Measurements from ENCODE around the gene GANAB. TPM values are rescaled to one million over a fixed set of nuclear protein-coding genes. Genes with fewer than 3 reads are reported as not detected.

GANAB gene
- total RNA-seq (2022; extraction: Qiagen RNA extraction; ENCODE audit: low read depth) = 260 to 286 TPM (median 272 TPM) in 5 replicates

DNA sequence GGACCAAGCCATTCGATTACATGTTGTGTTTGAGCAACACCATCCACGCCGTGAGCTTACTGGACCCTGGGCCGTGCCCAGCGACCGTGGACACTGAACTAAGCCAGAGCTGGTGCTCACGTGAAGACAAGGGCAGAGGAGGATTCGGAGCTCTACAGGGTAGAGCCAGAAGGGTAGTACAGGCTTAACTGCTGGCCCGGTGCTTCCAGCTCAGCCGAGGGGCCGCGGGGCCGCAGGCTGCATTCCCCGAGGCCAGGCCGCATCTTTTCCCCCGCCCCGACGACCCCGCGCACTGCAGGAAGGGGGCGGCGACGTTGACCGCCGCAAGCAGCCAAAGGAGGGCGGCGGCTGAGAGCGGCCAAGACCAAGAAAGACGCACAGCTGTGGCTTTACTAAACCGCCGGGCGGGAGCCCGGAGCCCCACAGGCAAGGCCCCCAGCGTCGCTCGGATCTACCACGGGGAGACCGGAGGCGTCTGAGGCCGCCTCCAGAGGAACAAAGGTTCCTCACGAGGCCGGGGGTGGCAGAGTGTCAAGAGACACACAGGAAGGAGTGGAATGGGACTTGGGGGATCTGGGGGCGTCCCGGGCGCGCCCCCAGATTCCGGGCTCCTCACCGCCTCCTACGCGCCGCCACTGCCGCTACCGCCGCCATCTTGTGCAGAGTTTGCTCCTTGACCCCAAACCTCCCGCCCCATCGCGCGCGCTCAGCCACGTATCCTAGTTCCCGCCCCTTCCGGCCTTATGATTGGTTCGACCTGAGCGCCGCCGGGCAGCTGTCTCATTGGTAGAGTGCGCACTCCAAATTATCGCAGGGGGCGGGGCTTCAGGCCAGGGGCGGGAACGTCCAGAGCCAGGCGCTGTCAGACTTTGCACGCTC lies at the start of gene GANAB:
TSS of gene GANAB (minus strand) at position 668 of the 879 bp plus-strand sequence. CDS start at position 654, 14 bp downstream.

DNA sequence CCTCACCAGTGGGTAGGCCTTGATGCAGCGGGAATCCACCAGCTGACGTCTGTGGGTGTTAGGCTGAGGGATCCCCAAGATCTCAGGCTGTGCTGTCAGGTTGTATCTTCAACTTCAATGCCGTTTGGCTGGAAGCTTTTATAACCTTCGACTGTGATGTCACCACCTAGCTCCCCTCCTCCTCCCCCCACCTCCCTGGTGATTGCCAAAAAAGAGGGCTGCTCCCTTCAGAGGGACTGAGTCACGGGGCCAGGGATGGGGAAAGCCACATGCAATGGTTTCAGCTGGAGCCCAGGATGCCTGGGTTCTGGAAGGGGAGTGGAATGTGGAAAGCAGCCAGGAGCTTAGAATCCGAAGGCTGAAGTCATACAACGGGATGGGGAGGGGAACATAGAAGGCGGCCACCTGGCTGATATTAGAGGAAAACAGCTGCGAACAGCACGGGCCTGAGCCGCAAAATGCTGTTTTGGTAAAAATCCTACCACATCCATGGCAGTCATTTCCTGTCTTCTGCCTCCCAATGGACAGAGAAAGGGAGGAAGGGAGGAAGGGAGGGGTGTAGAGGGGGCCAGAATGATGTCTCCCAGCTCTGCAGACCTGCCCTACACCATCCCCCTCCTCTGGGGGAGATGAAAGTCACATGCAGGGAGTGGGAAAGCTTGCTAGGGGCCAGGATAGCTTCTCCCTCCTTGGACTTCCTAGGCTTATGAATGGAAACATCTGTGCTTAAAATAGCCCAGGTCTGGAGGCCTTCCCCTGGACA lies 43.2 kb upstream of the GANAB start, which contains the start of gene LRRN4CL:
TSS of gene LRRN4CL (minus strand) at position 110 of the 763 bp plus-strand sequence. CDS start 1,022 bp downstream, outside the sequence.

DNA sequence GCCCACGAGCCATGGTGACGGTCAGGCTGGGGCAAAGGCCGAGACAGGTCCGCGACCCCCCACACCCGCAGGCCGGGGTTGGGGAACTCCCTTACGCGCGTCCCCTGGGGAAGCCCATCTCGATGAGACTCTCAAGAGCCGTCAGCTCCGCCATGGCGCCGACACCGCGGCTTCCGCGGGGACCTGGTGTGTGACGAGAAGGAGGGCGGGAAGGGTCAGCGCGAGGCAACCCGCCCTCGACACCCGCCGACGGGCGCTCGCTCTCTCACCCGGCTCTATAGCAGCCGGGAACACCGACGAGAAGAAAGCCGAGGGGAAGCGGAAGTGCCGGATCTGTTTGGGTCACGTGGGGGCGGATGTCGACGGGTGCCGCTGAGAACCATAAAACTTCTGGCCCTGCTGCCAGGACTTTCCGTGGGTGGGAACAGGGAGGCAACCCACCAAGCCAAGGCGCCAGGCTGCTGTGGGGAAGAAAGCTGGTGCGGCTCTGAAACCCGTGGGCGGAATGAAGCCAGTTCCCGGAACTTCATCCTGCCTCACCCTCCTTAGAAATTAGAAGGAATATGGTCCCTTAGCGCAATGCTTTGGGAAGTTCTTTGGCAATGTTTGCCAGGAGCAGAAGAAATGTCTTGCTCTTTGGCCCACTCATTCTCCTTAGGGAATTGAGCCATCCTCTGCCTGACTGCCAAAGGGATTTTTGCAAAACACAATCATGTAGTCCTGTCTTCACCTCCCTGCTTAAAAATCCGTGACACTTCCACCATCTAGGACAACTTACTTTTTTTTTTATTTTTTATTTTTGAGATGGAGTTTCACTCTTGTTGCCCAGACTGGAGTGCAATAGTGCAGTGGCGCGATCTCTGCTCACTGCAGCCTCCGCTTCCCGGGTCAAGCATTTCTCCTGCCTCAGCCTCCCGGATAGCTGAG lies 32.6 kb upstream of the GANAB start, which contains the start of gene UBXN1:
TSS of gene UBXN1 (minus strand) at position 304 of the 927 bp plus-strand sequence. CDS start at position 154, 150 bp downstream.

DNA sequence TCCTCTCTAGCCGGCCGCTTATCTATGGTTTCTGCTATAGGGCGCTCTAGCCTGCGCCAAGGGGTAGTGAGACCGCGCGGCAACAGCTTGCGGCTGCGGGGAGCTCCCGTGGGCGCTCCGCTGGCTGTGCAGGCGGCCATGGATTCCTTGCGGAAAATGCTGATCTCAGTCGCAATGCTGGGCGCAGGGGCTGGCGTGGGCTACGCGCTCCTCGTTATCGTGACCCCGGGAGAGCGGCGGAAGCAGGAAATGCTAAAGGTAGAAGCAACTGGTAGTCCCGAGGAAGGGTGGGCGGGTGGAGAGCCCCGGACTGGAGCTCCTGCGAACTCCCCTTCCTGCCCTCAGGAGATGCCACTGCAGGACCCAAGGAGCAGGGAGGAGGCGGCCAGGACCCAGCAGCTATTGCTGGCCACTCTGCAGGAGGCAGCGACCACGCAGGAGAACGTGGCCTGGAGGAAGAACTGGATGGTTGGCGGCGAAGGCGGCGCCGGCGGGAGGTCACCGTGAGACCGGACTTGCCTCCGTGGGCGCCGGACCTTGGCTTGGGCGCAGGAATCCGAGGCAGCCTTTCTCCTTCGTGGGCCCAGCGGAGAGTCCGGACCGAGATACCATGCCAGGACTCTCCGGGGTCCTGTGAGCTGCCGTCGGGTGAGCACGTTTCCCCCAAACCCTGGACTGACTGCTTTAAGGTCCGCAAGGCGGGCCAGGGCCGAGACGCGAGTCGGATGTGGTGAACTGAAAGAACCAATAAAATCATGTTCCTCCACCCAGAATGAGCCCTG lies 25.4 kb upstream of the GANAB start, which contains the start of the genes LBHD1 and UQCC3:
TSS of gene LBHD1 (minus strand) at position 660 of the 782 bp plus-strand sequence. CDS start 2,236 bp downstream, outside the sequence.
TSS of gene UQCC3 (plus strand) at position 66 of the 782 bp plus-strand sequence. CDS start at position 139, 73 bp downstream.

DNA sequence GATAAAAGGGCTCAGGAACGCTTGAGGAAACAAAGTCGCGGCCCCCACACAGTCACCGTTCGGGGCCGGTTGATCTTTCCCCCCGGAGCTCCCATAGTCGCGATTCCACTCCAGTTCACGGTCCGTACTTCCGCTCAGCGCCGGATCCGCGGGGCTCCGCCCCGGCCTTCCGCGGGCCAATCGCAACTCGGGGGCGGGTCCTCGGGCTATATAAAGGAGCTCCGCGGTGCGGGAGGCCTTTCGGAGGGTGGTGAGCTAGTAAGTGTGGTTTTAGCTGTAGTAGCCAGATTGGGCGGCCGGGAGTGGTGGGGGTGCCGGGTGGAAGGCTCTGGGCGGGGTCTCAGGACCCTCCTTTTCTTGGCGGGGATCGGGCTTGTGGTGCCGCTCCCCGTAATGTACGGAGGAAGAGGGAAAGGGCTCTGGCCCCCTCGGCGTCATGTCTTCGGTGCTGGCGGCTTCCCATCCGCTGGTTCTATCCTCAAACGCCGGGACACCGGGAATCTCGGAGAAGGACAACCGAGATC lies 18.7 kb upstream of the GANAB start, which contains the start of the genes C11orf98 and CSKMT:
TSS of gene C11orf98 (minus strand) at position 136 of the 524 bp plus-strand sequence. CDS start at position 95, 41 bp downstream.
TSS of gene CSKMT (plus strand) at position 238 of the 524 bp plus-strand sequence. CDS start 568 bp downstream, outside the sequence.

DNA sequence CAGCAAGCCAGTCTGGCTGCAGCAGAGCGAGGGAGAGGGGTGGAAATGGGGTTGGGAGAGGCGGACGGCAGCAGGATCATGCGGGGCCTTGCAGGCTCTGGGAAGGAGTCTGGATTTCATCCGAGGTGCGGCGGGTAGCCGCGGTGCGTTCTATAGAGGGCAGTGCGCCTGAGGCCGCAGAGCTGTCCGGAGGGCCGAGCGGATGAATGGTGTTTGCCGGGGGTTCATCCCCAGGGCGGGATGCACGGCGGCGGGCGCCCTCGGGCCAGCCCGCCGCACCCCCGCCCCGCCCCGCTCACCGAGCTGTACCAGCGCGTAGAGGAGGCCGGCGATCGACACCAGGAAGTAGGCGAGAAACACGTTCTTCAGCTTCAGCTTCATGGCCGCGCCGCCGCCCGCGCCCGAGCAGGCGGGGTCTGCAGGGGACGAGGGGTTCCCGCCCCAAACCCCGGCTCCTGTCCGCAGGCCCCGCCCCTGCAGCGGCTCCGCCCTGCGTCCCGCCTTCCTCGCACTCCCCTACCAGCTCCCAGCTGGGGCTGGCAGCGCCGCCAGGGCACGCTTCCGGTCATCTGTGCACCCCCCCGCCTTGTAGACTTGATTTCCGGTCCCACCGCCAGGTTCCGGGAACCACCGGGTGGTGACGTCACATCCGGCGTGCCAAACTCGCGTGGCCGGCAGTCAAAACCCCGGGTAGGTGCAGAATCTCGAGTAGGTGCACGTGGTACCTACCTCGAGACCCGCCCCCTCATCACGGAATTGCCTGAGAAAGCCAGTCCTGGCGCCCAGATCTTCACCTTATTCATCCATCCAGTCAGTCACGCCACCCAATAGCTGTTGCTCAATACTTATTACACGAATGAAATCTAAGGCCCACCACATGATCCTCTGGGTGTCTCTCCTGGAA lies 24.6 kb downstream of the GANAB start, which contains the start of gene B3GAT3:
TSS of gene B3GAT3 (minus strand) at position 420 of the 904 bp plus-strand sequence. CDS start at position 381, 39 bp downstream.

DNA sequence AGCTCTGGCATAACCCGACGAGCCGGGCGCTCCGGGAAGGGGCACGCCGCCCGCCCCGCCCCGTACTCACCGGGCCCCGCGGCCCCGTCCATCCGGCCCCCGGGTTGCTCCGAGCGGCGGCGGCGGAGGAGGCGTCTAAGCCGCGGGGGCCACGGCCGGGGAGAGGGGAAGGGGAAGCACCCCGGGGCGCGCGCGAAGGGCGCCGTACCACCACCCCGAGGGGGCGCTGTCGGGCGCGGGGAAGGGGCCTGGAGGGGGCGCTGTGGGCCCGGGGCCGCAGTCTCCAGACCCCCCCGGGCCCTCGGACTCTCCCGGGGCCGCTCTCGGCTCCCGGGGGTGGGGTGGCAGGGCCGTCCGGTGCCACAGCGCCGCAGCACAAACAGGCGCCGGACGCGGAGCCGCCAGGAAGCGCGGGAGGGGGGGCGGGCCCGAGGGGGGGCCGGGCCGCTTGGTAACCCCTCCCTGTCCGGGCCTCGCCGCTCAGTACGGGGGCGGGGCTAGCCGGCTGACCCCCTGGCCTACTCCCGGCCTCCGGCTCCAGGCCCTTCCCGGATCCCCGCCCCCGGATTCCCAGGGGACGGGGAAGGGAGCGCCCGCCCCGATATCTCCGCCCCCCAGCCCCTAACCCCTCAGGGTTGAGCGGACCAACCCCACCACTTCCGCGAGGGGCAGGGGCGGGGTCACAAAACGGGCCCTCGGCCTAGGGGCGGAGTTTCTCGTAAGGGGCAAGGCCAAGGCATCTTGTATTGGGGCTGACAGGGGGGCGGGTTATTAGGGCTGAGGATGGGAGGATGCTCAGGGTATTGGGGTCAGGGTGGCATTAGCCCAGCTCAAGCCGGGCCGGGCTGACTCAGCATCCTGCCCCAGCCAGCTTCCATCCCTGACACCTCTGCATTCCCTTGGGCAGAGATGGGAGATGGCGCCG lies 33.8 kb downstream of the GANAB start, which contains the start of the genes EML3 and ROM1:
TSS of gene EML3 (minus strand) at position 410 of the 925 bp plus-strand sequence. CDS start at position 92, 318 bp downstream.
TSS of gene ROM1 (plus strand) at position 892 of the 925 bp plus-strand sequence. CDS start at position 917, 25 bp downstream.

DNA sequence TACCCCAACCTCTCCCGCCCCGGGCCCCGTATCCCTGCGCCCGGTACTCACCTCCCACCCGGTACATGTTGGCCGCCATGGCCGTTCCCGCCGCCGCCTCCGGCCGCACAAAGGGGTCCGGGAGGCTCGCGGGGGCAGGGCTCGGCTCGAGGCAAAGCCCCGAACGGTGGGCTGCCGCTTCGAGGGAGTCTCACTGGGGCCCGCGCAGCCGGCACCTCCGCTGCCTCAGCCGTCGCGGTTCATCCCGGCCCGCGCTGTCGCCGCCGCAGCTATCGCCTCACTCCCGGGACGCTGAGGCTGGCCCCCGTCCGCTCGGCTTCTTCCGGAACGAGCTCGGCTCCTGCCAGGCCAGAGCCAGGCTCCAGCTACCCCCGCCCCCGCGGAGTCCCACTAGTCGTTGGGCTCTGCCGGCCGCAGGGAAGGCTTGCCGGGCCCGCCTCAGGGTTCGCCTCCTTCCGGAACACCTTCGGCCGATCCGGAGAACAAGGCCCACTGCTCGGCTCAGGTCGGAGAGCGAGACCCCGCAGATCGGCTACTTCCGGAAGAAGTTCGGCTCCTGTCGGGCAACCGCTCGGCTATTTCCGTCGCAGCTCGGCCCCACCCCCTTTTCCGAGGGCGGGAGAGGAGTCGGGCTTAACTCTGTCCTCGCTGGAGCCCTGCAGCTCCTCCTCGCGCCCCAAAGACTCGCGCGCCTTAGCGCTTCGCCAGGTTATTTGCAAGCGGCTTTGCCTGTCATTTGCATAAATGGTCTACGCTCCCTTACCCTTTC lies 44.9 kb downstream of the GANAB start, which contains the start of gene MTA2:
TSS of gene MTA2 (minus strand) at position 494 of the 769 bp plus-strand sequence. CDS start at position 79, 415 bp downstream.

DNA sequence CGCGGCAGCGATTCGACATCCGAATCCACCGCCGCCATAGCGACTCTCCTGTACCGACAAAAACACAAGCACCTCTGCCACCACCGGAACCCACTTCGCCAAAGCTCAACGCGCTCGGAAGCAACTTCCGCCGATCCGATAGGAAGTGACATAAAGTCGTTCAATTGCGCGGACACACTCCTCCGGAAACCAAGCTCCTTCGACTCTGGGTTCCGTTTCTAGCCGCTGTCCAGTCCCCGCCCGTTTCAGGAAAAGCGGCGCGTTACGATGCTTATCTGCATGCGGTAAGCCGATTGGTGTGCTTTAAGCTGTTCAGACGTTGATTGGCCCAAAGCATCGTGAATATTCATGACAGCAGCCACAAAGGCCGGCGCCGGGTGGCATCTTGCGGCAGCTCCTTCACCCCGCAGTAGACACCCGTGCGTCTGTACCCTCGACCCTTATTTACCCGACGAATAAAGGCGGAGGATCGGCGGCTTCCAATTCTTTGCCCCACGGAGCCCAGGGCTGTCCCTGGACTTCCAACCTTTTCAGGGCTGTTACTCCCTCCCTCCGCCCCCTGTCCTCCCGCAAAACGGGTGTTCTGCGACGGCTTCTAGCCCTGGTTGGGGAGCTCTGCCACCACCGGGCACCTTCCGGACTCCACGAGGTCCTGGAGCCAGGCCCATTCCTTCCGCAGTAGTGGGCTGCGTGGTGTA lies 54.8 kb downstream of the GANAB start, which contains the start of gene TUT1:
TSS of gene TUT1 (minus strand) at position 76 of the 698 bp plus-strand sequence. CDS start at position 38, 38 bp downstream.

Other genes starting within 250 kb of the GANAB start
- gene SCGB1A1, start 227.6 kb downstream of the GANAB start, total RNA-seq (2022; extraction: Qiagen RNA extraction; ENCODE audit: low read depth) = not detected in 5 replicates
- 167 to 211 TPM (median 191 TPM) in 5 replicates for gene AHNAK, start 99.8 kb downstream of the GANAB start, total RNA-seq (2022; extraction: Qiagen RNA extraction; ENCODE audit: low read depth)
- gene EEF1G, start 72.7 kb downstream of the GANAB start, total RNA-seq (2022; extraction: Qiagen RNA extraction; ENCODE audit: low read depth) = 1,927 to 2,090 TPM (median 2,005 TPM) in 5 replicates
- 11.7 to 16.4 TPM (median 14.8 TPM) in 5 replicates for gene TUT1, start 55.1 kb downstream of the GANAB start, total RNA-seq (2022; extraction: Qiagen RNA extraction; ENCODE audit: low read depth)
- 87.0 to 95.9 TPM (median 89.9 TPM) in 5 replicates for gene MTA2, start 44.7 kb downstream of the GANAB start, total RNA-seq (2022; extraction: Qiagen RNA extraction; ENCODE audit: low read depth)
- gene EML3, start 33.8 kb downstream of the GANAB start, total RNA-seq (2022; extraction: Qiagen RNA extraction; ENCODE audit: low read depth) = 17.4 to 24.3 TPM (median 23.3 TPM) in 5 replicates
- gene ROM1, start 33.4 kb downstream of the GANAB start, total RNA-seq (2022; extraction: Qiagen RNA extraction; ENCODE audit: low read depth) = 4.0 to 5.3 TPM (median 4.4 TPM) in 5 replicates
- gene B3GAT3, start 24.6 kb downstream of the GANAB start, total RNA-seq (2022; extraction: Qiagen RNA extraction; ENCODE audit: low read depth) = 46.5 to 57.3 TPM (median 51.6 TPM) in 5 replicates
- gene INTS5, start 6.7 kb upstream of the GANAB start, total RNA-seq (2022; extraction: Qiagen RNA extraction; ENCODE audit: low read depth) = 18.1 to 23.5 TPM (median 21.1 TPM) in 5 replicates
- 134 to 147 TPM (median 144 TPM) in 5 replicates for gene C11orf98, start 18.6 kb upstream of the GANAB start, total RNA-seq (2022; extraction: Qiagen RNA extraction; ENCODE audit: low read depth)
- 12.2 to 16.7 TPM (median 15.5 TPM) in 5 replicates for gene CSKMT, start 18.7 kb upstream of the GANAB start, total RNA-seq (2022; extraction: Qiagen RNA extraction; ENCODE audit: low read depth)
- gene UQCC3, start 25.1 kb upstream of the GANAB start, total RNA-seq (2022; extraction: Qiagen RNA extraction; ENCODE audit: low read depth) = 25.7 to 36.5 TPM (median 31.8 TPM) in 5 replicates
- 4.4 to 6.6 TPM (median 5.4 TPM) in 5 replicates for gene LBHD1, start 25.7 kb upstream of the GANAB start, total RNA-seq (2022; extraction: Qiagen RNA extraction; ENCODE audit: low read depth)
- gene UBXN1, start 32.5 kb upstream of the GANAB start, total RNA-seq (2022; extraction: Qiagen RNA extraction; ENCODE audit: low read depth) = 103 to 124 TPM (median 116 TPM) in 5 replicates
- 0.03 to 0.15 TPM (median 0.12 TPM) in 3 of 5 replicates, not detected in the others for gene LRRN4CL, start 42.9 kb upstream of the GANAB start, total RNA-seq (2022; extraction: Qiagen RNA extraction; ENCODE audit: low read depth)
- gene BSCL2, start 60.8 kb upstream of the GANAB start, total RNA-seq (2022; extraction: Qiagen RNA extraction; ENCODE audit: low read depth) = 59.2 to 86.7 TPM (median 72.8 TPM) in 5 replicates
- gene GNG3, start 61.1 kb upstream of the GANAB start, total RNA-seq (2022; extraction: Qiagen RNA extraction; ENCODE audit: low read depth) = not detected in 5 replicates
- gene HNRNPUL2, start 80.8 kb upstream of the GANAB start, total RNA-seq (2022; extraction: Qiagen RNA extraction; ENCODE audit: low read depth) = 38.4 to 45.9 TPM (median 43.9 TPM) in 5 replicates
- 25.6 to 36.9 TPM (median 35.6 TPM) in 5 replicates for gene TTC9C, start 81.9 kb upstream of the GANAB start, total RNA-seq (2022; extraction: Qiagen RNA extraction; ENCODE audit: low read depth)
- 2.1 to 2.5 TPM (median 2.1 TPM) in 5 replicates for gene ZBTB3, start 107.5 kb upstream of the GANAB start, total RNA-seq (2022; extraction: Qiagen RNA extraction; ENCODE audit: low read depth)
- 167 to 186 TPM (median 179 TPM) in 5 replicates for gene POLR2G, start 115.0 kb upstream of the GANAB start, total RNA-seq (2022; extraction: Qiagen RNA extraction; ENCODE audit: low read depth)
- 14.1 to 17.7 TPM (median 15.2 TPM) in 5 replicates for gene TAF6L, start 124.8 kb upstream of the GANAB start, total RNA-seq (2022; extraction: Qiagen RNA extraction; ENCODE audit: low read depth)
- 66.9 to 93.0 TPM (median 81.2 TPM) in 5 replicates for gene TMEM179B, start 140.8 kb upstream of the GANAB start, total RNA-seq (2022; extraction: Qiagen RNA extraction; ENCODE audit: low read depth)
- gene TMEM223, start 145.4 kb upstream of the GANAB start, total RNA-seq (2022; extraction: Qiagen RNA extraction; ENCODE audit: low read depth) = 19.0 to 29.4 TPM (median 27.1 TPM) in 5 replicates
- gene NXF1, start 158.8 kb upstream of the GANAB start, total RNA-seq (2022; extraction: Qiagen RNA extraction; ENCODE audit: low read depth) = 44.6 to 59.3 TPM (median 53.9 TPM) in 5 replicates
- gene STX5, start 185.4 kb upstream of the GANAB start, total RNA-seq (2022; extraction: Qiagen RNA extraction; ENCODE audit: low read depth) = 20.5 to 28.2 TPM (median 26.0 TPM) in 5 replicates
- gene TEX54, start 186.2 kb upstream of the GANAB start, total RNA-seq (2022; extraction: Qiagen RNA extraction; ENCODE audit: low read depth) = not detected in 5 replicates
- gene WDR74, start 193.0 kb upstream of the GANAB start, total RNA-seq (2022; extraction: Qiagen RNA extraction; ENCODE audit: low read depth) = 80.1 to 88.6 TPM (median 84.8 TPM) in 5 replicates
- gene SLC3A2, start 234.3 kb upstream of the GANAB start, total RNA-seq (2022; extraction: Qiagen RNA extraction; ENCODE audit: low read depth) = 929 to 1,086 TPM (median 982 TPM) in 5 replicates